Retinal pigment epithelial cell (primary cell): ENCODE measurements around the gene ACP1.

ENCODE experiments used
- DNase-seq: peaks from one replicate; pipeline ENCODE4 v3.0.0-alpha.2; 2010; ENCODE audit warnings: low read depth
- H3K4me3 ChIP-seq: 2 replicates; pipeline ENCODE4 v1.5.1; 2011; ENCODE audit warnings: mild to moderate bottlenecking, low read length, control low read depth, moderate library complexity
- CTCF ChIP-seq: conservative IDR thresholded peaks from 2 replicates; pipeline ENCODE4 v1.5.1; 2011; ENCODE audit warnings: low read depth, low read length, control low read depth, inconsistent platforms

ACP1 gene

DNA sequence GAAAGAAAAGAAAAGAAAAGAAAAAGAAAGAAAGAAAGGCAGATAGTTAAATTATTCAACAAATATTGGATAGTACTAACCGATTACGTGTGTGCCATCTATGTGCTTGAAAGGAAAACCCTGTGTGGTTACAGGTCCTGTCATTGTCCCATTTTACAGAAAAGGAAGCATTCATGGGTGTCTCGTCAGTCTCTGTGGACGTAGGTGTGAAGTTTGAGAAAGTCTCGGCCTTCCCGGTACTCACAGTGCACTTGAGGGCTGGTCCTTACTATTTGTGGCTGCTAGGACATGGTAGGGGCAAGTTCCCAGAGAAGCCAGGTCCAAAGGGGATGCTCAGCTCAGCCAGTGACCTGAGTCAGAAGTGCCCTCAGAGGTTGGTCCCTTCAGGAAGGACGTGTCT lies 20.2 kb upstream of the ACP1 start:
- no peak overlapping the region for H3K4me3 ChIP-seq
- no peak for TF ChIP-seq CTCF
- no peak for DNase-seq

DNA sequence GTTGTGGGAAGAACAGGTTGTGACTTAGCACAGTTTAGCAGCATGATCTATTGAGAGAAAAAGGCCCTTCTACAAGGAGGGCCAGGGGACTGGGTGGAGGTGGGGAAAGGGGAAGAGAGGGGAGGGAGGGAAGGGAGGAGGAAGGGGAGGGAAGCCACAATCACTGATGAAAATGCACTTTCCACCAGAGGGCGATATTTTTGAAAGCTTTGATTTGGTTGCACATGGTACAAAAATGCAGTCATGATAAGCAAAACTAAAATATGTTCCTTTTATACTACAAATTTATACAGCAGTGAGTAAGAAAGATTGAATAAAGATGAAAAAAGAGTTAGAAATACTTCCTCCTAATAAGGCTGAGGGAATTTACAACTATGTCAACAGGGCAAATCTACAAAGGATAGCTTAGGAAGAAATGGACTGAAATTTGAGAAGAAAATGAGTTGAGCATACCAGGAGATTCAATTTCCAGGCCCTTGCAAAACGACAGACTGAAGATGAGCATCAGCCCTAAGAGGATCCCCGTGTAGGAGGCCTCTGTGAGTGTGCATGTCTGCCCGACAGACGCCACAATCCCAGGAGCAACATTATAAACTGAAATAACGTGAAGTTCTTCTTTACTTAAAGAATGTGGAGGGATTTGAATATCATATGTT lies 18.1 kb upstream of the ACP1 start:
- DNase-seq, result no peak

GRCh38 chr2:248724-249123 lies 16.0 kb upstream of the ACP1 start:
- TF ChIP-seq CTCF, result no peak
- no peak overlapping the region for H3K4me3 ChIP-seq
- DNase-seq, result no peak

More for the DNA sequence above, 18.1 kb upstream of the ACP1 start:
- H3K4me3 ChIP-seq, result no peak overlapping the region
- TF ChIP-seq CTCF, result peak; percentile 68

DNA sequence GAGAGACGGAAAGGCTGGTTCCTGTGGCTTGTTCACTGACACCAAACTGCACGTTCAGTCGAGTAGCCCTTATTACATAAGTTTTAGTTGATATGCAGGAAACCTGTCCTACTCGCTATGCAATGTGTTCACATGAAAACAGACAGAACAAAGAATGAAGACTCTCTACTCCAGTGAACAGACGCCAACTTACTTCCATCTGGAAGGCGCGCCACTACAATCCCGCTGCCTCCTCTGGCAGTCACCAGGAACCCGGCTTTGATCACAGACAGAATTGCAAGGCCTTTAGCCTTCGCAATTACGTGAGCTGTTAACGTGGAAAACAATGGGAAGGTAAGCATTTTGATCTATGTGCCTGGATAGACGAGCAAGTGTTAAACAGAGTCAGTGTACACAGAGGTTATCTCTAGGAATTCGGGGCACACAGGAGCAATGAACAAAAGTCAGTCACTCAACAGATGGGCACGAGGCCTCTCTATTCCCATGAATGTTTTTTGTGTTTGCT lies 15.2 kb upstream of the ACP1 start:
- DNase-seq, result no peak
- TF ChIP-seq CTCF, result no peak

DNA sequence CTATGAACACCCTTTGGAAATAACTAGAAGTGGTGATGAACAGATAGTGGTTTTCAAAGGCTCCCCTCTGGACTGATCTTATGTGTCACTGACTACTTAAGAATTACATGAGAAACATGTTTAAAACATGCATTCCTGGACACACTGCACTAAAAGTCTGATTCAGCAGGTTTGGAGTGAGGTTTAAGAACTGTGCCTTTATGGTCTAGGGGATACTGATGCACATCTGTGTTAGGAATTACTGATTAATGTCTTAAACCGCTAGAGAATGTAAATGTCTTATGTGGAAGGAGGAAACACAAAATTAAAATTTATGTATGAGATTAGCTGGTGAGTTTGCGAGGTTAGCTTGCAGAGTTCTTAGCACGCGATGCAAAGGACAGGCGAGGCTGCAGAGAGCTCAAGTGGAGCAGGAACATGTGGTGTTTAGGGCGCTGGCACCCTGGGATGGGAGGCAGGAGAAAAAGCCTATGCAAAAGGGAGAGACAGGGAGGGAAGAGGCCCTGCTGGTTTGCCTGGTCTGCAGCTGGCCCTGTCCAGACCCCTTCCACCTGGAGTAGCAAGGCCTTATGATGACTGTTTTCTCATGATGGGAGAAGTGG lies 12.6 kb upstream of the ACP1 start:
- no peak for DNase-seq
- no peak overlapping the region for H3K4me3 ChIP-seq
- no peak for TF ChIP-seq CTCF

More for the DNA sequence above, 15.2 kb upstream of the ACP1 start:
- H3K4me3 ChIP-seq, result no peak overlapping the region

GRCh38 chr2:253202-253638 lies 11.5 kb upstream of the ACP1 start:
- no peak for TF ChIP-seq CTCF
- DNase-seq, result no peak
- no peak overlapping the region for H3K4me3 ChIP-seq

GRCh38 chr2:254241-254640 lies 10.5 kb upstream of the ACP1 start:
- no peak for DNase-seq
- no peak for TF ChIP-seq CTCF
- H3K4me3 ChIP-seq, result no peak overlapping the region
